Glutamatergic neuron (in vitro differentiated cells): ENCODE data around the gene UGT1A7. TPM values are rescaled to one million over a fixed set of nuclear protein-coding genes. Genes with fewer than 3 reads are reported as not detected.

ENCODE experiments used
- DNase-seq: peaks from one replicate; pipeline ENCODE4 v3.0.0; 2022
- H3K27ac Mint-ChIP-seq: one replicate; pipeline ENCODE4 v1.8.0; 2020; ENCODE audit warnings: mild to moderate bottlenecking, mixed read lengths, inconsistent platforms; ENCODE audit not compliant: unreplicated experiment
- H3K27me3 Mint-ChIP-seq: one replicate; pipeline ENCODE4 v1.8.0; 2020; ENCODE audit warnings: mild to moderate bottlenecking, moderate library complexity, mixed read lengths, inconsistent platforms; ENCODE audit not compliant: unreplicated experiment
- H3K36me3 Mint-ChIP-seq: one replicate; pipeline ENCODE4 v1.8.0; 2020; ENCODE audit warnings: mild to moderate bottlenecking, mixed read lengths, inconsistent platforms; ENCODE audit not compliant: unreplicated experiment
- H3K4me1 Mint-ChIP-seq: one replicate; pipeline ENCODE4 v1.8.0; 2020; ENCODE audit warnings: mild to moderate bottlenecking, low read depth, mixed read lengths, inconsistent platforms; ENCODE audit not compliant: unreplicated experiment
- H3K4me3 Mint-ChIP-seq: one replicate; pipeline ENCODE4 v1.8.0; 2020; ENCODE audit warnings: mild to moderate bottlenecking, mixed read lengths, inconsistent platforms; ENCODE audit not compliant: unreplicated experiment
- H3K9me3 Mint-ChIP-seq: one replicate; pipeline ENCODE4 v1.8.0; 2020; ENCODE audit warnings: mild to moderate bottlenecking, moderate library complexity, mixed read lengths, inconsistent platforms; ENCODE audit not compliant: unreplicated experiment
- CTCF ChIP-seq: fragments of 200-600 bp; sonication (generic); IDR thresholded peaks from one replicate; pipeline ENCODE4 v1.5.0; 2021; ENCODE audit not compliant: partially characterized antibody, unreplicated experiment
- total RNA-seq: library from RNA; stranded (reverse); fragmentation: NEBNext Ultra II Directional; extraction: Animal tissue kit (Norgen Biotek cat#: 25700); gene quantifications from one replicate; pipeline ENCODE4 v1.2.1, GENCODE V29; 2021; ENCODE audit not compliant: unreplicated experiment

The UGT1A7 gene
- total RNA-seq, 1 donor from 2014 or later, result not detected

- peaks cover 6% of the 10 kb centered on the region for H3K27me3 Mint-ChIP-seq
- H3K9me3 Mint-ChIP-seq, result peaks cover 2% of the 10 kb centered on the region
- H3K4me1 Mint-ChIP-seq, result no peaks in the 10 kb centered on the region
- DNase-seq, result no peak
- H3K4me3 Mint-ChIP-seq, result no peak overlapping the region
- no peak overlapping the region for H3K27ac Mint-ChIP-seq
- peaks cover 4% of the 10 kb centered on the region for H3K36me3 Mint-ChIP-seq
- no peak for TF ChIP-seq CTCF
These were observed 107.9 kb downstream of the UGT1A7 start for GRCh38 chr2:233789554-233789953.

- peaks cover 6% of the 10 kb centered on the region for H3K9me3 Mint-ChIP-seq
- no peak overlapping the region for H3K4me3 Mint-ChIP-seq
- no peak for TF ChIP-seq CTCF
- H3K4me1 Mint-ChIP-seq, result no peaks in the 10 kb centered on the region
- peaks cover 4% of the 10 kb centered on the region for H3K36me3 Mint-ChIP-seq
- H3K27ac Mint-ChIP-seq, result no peak overlapping the region
- H3K27me3 Mint-ChIP-seq, result peaks cover 9% of the 10 kb centered on the region
- no peak for DNase-seq
These were observed 109.6 kb downstream of the UGT1A7 start for GRCh38 chr2:233791151-233791882.

GRCh38 chr2:233791883-233792329 lies 110.2 kb downstream of the UGT1A7 start:
- Mint-ChIP-seq H3K9me3 (peaks cover 6% of the 10 kb centered on the region), H3K4me3 (no peak overlapping the region), H3K27me3 (peaks cover 9% of the 10 kb centered on the region), H3K36me3 (peaks cover 4% of the 10 kb centered on the region), H3K4me1 (no peaks in the 10 kb centered on the region), H3K27ac (no peak overlapping the region)
- no peak for TF ChIP-seq CTCF
- no peak for DNase-seq

GRCh38 chr2:233792720-233793119 lies 111.0 kb downstream of the UGT1A7 start:
- Mint-ChIP-seq H3K4me1 (no peaks in the 10 kb centered on the region), H3K9me3 (peaks cover 8% of the 10 kb centered on the region), H3K4me3 (no peak overlapping the region), H3K36me3 (peaks cover 4% of the 10 kb centered on the region), H3K27me3 (peaks cover 9% of the 10 kb centered on the region), H3K27ac (no peak overlapping the region)
- DNase-seq, result no peak
- TF ChIP-seq CTCF, result no peak

- peaks cover 4% of the 10 kb centered on the region for H3K36me3 Mint-ChIP-seq
- peaks cover 8% of the 10 kb centered on the region for H3K9me3 Mint-ChIP-seq
- DNase-seq, result no peak
- no peak overlapping the region for H3K4me3 Mint-ChIP-seq
- H3K27ac Mint-ChIP-seq, result no peak overlapping the region
- no peaks in the 10 kb centered on the region for H3K4me1 Mint-ChIP-seq
- H3K27me3 Mint-ChIP-seq, result peaks cover 9% of the 10 kb centered on the region
- no peak for TF ChIP-seq CTCF
These were observed 111.9 kb downstream of the UGT1A7 start for GRCh38 chr2:233793465-233794127.
